HFF-Myc (cell line): ENCODE data around the gene PRSS53.
A peak's percentile ranks its signal among the peaks of the same experiment; 100 is the strongest.

ENCODE experiments used
- DNase-seq: peaks from one replicate; pipeline ENCODE4 v3.0.0-alpha.2; 2011; ENCODE audit warnings: low read depth; ENCODE audit errors: extremely low read depth
- H3K4me3 ChIP-seq: replicated peaks from 2 replicates; pipeline ENCODE4 v1.5.1; 2011; ENCODE audit warnings: low read depth, mild to moderate bottlenecking, control low read depth, low read length
- TF ChIP-seq, protein P1 (sequence below): IDR thresholded peaks from 2 replicates; pipeline ENCODE4 v1.5.1; 2012; ENCODE audit warnings: mild to moderate bottlenecking, low read depth, low read length, control low read depth; ENCODE audit errors: missing control alignments

Gene PRSS53

DNA sequence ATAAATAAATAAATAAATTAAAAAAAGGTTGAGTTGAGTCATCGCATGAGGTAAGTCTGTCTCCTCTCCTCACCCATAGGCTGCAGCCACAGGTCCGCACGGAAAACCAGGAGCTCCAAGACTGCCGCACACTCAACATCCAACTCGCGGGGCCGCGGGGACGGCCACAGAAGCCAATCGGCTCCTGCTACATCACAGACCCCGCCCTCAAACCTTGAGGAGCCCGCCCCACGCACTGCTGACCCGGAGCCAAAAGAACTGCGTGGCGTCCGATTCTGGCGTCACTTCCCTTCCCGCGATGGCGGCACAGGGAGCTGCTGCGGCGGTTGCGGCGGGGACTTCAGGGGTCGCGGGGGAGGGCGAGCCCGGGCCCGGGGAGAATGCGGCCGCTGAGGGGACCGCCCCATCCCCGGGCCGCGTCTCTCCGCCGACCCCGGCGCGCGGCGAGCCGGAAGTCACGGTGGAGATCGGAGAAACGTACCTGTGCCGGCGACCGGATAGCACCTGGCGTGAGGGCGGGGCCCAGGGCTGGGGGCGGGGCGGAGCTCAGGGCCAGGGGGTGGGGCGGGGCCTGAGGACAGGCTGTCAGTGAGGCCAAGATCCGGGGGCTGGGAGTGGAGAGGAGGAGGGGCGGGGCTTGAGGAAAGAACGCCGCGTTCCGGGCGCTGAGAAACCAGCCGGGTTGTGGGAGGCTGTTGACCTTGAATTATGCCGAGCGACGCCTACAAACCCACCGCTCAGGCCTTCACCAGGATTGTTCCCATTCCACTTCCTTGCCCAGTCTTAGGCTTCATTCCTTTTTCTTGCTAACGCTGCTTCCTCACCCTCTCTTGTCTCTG is 28.9 kb upstream of the PRSS53 start, which contains the start of gene KAT8:
Gene KAT8 (plus strand): TSS at position 281 of the 839 bp plus-strand sequence. CDS start 18 bp downstream, at position 299.
- TF ChIP-seq, protein P1, sequence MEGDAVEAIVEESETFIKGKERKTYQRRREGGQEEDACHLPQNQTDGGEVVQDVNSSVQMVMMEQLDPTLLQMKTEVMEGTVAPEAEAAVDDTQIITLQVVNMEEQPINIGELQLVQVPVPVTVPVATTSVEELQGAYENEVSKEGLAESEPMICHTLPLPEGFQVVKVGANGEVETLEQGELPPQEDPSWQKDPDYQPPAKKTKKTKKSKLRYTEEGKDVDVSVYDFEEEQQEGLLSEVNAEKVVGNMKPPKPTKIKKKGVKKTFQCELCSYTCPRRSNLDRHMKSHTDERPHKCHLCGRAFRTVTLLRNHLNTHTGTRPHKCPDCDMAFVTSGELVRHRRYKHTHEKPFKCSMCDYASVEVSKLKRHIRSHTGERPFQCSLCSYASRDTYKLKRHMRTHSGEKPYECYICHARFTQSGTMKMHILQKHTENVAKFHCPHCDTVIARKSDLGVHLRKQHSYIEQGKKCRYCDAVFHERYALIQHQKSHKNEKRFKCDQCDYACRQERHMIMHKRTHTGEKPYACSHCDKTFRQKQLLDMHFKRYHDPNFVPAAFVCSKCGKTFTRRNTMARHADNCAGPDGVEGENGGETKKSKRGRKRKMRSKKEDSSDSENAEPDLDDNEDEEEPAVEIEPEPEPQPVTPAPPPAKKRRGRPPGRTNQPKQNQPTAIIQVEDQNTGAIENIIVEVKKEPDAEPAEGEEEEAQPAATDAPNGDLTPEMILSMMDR = no peak
- peak; percentile 91 for DNase-seq

DNA sequence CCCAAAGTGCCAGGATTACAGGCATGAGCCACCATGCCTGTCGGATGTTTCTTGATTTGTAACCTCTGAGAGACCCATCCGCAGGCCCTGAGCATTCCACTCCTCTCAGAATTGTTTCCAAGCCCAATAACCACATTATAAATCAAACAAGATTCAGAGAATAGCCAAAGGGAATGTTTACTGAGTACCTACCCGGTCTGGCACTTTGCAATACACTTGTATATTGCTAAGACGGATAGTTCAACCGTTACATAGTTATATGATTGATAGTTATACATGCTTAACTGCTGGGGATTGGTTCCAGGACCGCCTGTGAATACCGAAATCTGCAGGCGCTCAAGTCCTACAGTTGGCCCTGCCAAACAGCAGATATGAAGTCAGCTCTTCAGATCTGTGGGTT is 25.7 kb upstream of the PRSS53 start:
- TF ChIP-seq, protein P1 = no peak
- H3K4me3 ChIP-seq = no peak overlapping the region
- no peak for DNase-seq

More for the DNA sequence above, 28.9 kb upstream of the PRSS53 start, which contains the start of gene KAT8:
- H3K4me3 ChIP-seq = peak within 1 kb of the TSS; percentile 65

DNA sequence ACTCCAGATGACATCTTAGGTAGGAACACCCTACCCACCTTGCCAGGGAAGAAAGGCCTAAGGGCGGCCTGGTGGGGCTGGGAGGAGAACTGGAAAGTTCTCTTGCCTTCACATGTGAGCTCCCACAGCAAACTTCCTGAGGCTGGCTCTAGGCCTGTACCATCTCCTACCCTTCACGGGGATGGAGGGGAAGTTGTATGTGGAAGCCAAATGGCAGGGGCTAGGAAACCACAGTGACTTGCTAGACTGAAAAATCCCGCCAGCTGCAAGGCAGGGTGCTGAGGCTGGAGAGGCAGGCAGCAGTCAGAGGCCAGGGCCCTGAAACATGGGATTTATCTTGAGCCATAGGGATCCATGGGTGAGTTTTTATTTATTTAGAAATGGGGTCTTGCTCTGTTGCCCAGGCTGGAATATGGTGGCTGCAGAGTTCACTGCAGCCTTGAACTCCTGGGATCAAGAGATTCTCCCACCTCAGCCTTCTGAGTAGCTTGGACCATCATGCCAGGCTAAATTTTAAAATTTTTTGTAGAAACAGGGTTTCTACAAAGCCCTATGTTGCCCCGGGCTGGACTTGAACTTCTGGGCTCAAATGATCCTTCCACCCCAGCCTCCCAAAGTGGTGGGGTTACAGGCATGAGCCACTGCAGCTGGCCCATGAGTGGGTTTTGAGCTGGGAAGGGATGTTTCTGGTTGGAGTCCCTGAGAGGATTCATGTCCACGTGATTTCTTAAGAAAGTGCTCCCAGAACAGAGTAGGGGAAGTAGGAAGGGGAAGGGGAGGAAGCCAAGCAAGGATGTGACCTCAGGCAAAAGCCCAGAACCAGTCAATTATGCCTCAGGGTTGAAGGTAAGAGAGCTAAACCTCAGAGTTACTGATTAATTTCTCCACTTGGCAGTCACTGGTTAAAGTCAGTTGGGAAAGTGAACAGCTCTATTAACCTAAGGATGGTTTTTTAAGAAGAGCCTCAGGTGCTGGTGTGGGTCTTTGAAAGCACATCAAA is 24.7 kb upstream of the PRSS53 start:
- TF ChIP-seq, protein P1 = no peak

DNA sequence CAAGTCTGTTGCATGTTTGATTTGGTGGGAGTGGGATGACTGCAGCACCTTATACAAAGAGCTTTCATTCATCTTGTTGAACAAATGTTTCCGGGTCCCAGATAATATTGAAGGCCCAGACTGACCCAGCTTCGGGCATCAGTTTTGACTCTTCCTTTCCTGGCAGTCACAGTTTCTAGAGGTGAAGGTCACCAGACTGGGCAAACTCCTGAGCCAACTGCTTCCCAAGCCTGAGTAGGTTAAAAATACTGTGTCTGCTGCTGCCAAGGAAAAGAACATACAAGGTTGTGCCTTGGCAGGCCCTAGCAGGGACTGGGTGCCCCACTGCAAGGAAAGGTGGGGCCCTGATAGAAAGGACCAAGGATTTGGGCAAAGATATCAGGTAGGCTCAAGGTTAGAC is 24.0 kb upstream of the PRSS53 start:
- TF ChIP-seq, protein P1 = no peak
- no peak for DNase-seq
- no peak overlapping the region for H3K4me3 ChIP-seq

More for the DNA sequence above, 24.7 kb upstream of the PRSS53 start:
- no peak for DNase-seq
- no peak overlapping the region for H3K4me3 ChIP-seq

DNA sequence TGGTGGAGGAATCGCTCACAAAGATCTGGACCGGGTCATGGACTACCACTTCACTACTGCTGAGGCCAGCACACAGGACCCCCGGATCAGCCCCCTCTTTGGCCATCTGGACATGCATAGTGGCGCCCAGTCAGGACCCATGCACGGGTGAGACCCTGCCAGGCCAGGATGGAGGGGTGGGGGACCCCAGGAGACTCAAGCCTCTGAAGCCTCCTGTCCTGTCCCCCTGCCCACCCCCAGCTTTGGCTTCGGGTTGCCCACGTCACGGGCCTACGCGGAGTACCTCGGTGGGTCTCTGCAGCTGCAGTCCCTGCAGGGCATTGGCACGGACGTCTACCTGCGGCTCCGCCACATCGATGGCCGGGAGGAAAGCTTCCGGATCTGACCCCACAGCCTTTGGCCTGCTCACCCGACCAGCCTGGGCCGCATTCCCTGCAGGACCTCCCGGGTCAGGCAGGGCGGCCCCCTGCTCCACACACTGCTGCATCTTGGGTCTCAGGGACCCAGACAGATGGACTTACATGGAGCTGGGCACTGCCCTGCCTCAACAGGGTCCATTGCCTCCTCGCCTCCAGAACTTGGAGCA is 23.2 kb upstream of the PRSS53 start:
- no peak overlapping the region for H3K4me3 ChIP-seq
- TF ChIP-seq, protein P1 = no peak
- no peak for DNase-seq
